Measurements from ENCODE around the gene SATB2.

SATB2 gene

GRCh38 chr2:199317646-199318045, 140.1 kb downstream of the SATB2 start:
- DNase-seq = no peak

- DNase-seq = no peak
Measured at GRCh38 chr2:199316851-199317250, 140.9 kb downstream of the SATB2 start.

- no peak for DNase-seq
Measured at GRCh38 chr2:199315299-199316179, 142.2 kb downstream of the SATB2 start.

- DNase-seq = no peak
Measured at GRCh38 chr2:199312931-199313330, 144.8 kb downstream of the SATB2 start.

GRCh38 chr2:199310771-199311585, 146.8 kb downstream of the SATB2 start:
- DNase-seq = peak; percentile 75

GRCh38 chr2:199309973-199310372, 147.8 kb downstream of the SATB2 start:
- DNase-seq = peak; percentile 86

- no peak for DNase-seq
Measured at GRCh38 chr2:199309411-199309810, 148.3 kb downstream of the SATB2 start.

GRCh38 chr2:199308567-199308966, 149.2 kb downstream of the SATB2 start:
- no peak for DNase-seq

GRCh38 chr2:199307461-199307860, 150.3 kb downstream of the SATB2 start:
- DNase-seq = no peak

GRCh38 chr2:199306116-199306515, 151.6 kb downstream of the SATB2 start:
- no peak for DNase-seq

GRCh38 chr2:199303728-199304177, 154.0 kb downstream of the SATB2 start:
- DNase-seq = no peak

GRCh38 chr2:199302851-199303250, 154.9 kb downstream of the SATB2 start:
- no peak for DNase-seq

- DNase-seq = no peak
Measured at GRCh38 chr2:199288424-199288823, 169.3 kb downstream of the SATB2 start.

- no peak for DNase-seq
Measured at GRCh38 chr2:199282309-199282708, 175.4 kb downstream of the SATB2 start.

- DNase-seq = no peak
Measured at GRCh38 chr2:199279146-199279545, 178.6 kb downstream of the SATB2 start.

GRCh38 chr2:199278099-199278498, 179.6 kb downstream of the SATB2 start:
- DNase-seq = no peak

- no peak for DNase-seq
Measured at GRCh38 chr2:199273042-199273511, 184.7 kb downstream of the SATB2 start.

- DNase-seq = peak; percentile 52
Measured at GRCh38 chr2:199261936-199262335, 195.8 kb downstream of the SATB2 start.

- peak; percentile 73 for DNase-seq
Measured at GRCh38 chr2:199261239-199261638, 196.5 kb downstream of the SATB2 start.

GRCh38 chr2:199259671-199260070, 198.1 kb downstream of the SATB2 start:
- no peak for DNase-seq

- no peak for DNase-seq
Measured at GRCh38 chr2:199258291-199258690, 199.4 kb downstream of the SATB2 start.

GRCh38 chr2:199257261-199258224, 200.2 kb downstream of the SATB2 start:
- no peak for DNase-seq

Measured in NCI-H1092 (cell line).